ENCODE measurements around the gene SPEG.
"Not testable (repeated sequence)": the region's sequence is repeated elsewhere in the genome, so short reads cannot be mapped to it uniquely, and the experiment has no call there.

Gene SPEG

DNA sequence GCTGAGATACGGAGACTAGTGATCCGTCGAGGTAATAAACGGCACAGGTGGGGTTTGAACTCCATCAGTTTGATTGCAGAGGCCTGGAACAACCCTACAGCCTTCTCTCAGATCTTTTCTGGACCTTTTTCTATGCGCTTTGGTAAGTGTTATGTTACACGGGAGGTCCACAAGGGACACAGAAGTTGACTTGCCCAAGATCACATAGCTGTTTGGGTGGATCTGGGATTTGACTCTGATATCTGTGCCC, 45.8 kb upstream of the SPEG start:
- TF ChIP-seq, protein P1, sequence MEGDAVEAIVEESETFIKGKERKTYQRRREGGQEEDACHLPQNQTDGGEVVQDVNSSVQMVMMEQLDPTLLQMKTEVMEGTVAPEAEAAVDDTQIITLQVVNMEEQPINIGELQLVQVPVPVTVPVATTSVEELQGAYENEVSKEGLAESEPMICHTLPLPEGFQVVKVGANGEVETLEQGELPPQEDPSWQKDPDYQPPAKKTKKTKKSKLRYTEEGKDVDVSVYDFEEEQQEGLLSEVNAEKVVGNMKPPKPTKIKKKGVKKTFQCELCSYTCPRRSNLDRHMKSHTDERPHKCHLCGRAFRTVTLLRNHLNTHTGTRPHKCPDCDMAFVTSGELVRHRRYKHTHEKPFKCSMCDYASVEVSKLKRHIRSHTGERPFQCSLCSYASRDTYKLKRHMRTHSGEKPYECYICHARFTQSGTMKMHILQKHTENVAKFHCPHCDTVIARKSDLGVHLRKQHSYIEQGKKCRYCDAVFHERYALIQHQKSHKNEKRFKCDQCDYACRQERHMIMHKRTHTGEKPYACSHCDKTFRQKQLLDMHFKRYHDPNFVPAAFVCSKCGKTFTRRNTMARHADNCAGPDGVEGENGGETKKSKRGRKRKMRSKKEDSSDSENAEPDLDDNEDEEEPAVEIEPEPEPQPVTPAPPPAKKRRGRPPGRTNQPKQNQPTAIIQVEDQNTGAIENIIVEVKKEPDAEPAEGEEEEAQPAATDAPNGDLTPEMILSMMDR (IDR thresholded peaks at IDR 0.05; ENCODE audit: insufficient read depth, low read length) = no peak
- TF ChIP-seq, protein P2, sequence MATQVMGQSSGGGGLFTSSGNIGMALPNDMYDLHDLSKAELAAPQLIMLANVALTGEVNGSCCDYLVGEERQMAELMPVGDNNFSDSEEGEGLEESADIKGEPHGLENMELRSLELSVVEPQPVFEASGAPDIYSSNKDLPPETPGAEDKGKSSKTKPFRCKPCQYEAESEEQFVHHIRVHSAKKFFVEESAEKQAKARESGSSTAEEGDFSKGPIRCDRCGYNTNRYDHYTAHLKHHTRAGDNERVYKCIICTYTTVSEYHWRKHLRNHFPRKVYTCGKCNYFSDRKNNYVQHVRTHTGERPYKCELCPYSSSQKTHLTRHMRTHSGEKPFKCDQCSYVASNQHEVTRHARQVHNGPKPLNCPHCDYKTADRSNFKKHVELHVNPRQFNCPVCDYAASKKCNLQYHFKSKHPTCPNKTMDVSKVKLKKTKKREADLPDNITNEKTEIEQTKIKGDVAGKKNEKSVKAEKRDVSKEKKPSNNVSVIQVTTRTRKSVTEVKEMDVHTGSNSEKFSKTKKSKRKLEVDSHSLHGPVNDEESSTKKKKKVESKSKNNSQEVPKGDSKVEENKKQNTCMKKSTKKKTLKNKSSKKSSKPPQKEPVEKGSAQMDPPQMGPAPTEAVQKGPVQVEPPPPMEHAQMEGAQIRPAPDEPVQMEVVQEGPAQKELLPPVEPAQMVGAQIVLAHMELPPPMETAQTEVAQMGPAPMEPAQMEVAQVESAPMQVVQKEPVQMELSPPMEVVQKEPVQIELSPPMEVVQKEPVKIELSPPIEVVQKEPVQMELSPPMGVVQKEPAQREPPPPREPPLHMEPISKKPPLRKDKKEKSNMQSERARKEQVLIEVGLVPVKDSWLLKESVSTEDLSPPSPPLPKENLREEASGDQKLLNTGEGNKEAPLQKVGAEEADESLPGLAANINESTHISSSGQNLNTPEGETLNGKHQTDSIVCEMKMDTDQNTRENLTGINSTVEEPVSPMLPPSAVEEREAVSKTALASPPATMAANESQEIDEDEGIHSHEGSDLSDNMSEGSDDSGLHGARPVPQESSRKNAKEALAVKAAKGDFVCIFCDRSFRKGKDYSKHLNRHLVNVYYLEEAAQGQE (IDR thresholded peaks at IDR 0.05; ENCODE audit: insufficient replicate concordance, low read depth) = no peak
- H3K27ac ChIP-seq (replicated peaks) = peak overlapping the region; percentile 56

DNA sequence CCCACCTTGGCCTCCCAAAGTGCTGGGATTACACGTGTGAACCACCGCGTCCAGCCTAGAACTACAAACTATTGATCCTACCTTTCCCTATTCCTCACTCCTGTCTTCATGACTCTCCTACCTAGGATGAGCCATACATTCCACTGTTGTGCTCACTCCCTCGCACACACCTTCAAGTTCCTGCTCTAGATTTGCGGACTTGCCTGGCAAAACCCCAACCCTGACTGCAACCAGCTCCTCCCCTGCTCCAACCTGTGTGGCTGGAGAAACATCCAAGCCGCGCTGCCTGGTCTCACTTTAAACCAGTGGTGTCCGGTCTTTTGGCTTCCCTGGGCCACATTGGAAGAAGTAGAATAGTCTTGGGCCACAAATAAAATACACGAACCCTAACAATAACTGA, 41.9 kb upstream of the SPEG start:
- TF ChIP-seq GABPA (IDR thresholded peaks at IDR 0.05; ENCODE audit: low read depth) (no peak), SPI1 (IDR thresholded peaks at IDR 0.05; ENCODE audit: borderline replicate concordance, low read depth) (no peak)
- TF ChIP-seq, protein P2 (IDR thresholded peaks at IDR 0.05; ENCODE audit: insufficient replicate concordance, low read depth) = no peak
- H3K27me3 ChIP-seq (ENCODE audit: insufficient read depth, poor library complexity, severe bottlenecking) = no peaks in the 10 kb centered on the region
- no peak for DNase-seq (ENCODE audit: low read depth in 1 of 2, low spot score in 1 of 2)
- H3K27ac ChIP-seq (replicated peaks) = no peak overlapping the region
- H3K4me3 ChIP-seq (replicated peaks; ENCODE audit: insufficient read depth, low read length) = no peak overlapping the region

More for the DNA sequence above, 45.8 kb upstream of the SPEG start:
- H3K4me3 ChIP-seq (replicated peaks; ENCODE audit: insufficient read depth, low read length) = peak overlapping the region; percentile 56
- H3K27me3 ChIP-seq (ENCODE audit: insufficient read depth, poor library complexity, severe bottlenecking) = no peaks in the 10 kb centered on the region
- no peak for DNase-seq (ENCODE audit: low read depth in 1 of 2, low spot score in 1 of 2)

DNA sequence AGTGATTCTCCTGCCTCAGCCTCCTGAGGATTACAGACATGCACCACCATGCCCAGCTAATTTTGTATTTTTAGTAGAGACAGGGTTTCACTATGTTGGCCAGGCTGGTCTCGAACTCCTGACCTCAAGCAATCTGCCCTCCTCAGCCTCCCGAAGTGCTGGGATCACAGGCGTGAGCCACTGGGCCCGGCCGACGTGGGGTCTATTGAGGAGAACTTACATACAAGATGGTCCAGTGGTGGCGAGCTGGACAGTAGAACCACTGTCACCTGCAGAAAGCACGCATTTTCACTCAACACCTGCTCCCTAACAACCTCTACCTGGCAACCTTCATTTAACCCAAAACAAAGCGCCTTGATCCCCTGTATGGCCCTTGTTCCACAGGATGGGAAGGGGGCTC, 39.6 kb upstream of the SPEG start:
- H3K4me3 ChIP-seq (replicated peaks; ENCODE audit: insufficient read depth, low read length); DNase-seq (ENCODE audit: low read depth in 1 of 2, low spot score in 1 of 2); H3K27me3 ChIP-seq (ENCODE audit: insufficient read depth, poor library complexity, severe bottlenecking); H3K27ac ChIP-seq (replicated peaks): not testable (repeated sequence)

DNA sequence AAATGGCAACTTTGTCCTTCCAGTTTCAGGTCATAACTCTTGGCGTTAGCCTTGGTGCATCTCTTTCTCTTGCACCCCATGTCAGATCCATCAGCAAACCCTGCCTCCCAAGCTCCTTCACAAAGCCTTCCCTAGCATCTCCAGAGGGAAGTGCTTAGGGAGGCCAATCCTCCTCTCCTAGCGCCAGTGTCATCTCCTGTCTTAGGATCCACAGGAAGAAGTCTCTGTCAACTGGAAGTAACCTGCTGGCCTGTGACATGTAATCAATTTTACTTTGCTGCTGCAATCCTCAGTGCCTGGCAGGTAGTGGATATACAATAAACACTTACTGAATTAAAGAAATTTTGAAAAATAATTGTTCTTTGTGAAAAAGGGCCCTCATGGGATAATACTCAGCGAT, 39.0 kb upstream of the SPEG start:
- DNase-seq (ENCODE audit: low read depth in 1 of 2, low spot score in 1 of 2) = no peak
- TF ChIP-seq POLR2AphosphoS5 (IDR thresholded peaks at IDR 0.05; ENCODE audit: low read depth) (no peak), GABPA (IDR thresholded peaks at IDR 0.05; ENCODE audit: low read depth) (no peak), SPI1 (IDR thresholded peaks at IDR 0.05; ENCODE audit: borderline replicate concordance, low read depth) (no peak)
- TF ChIP-seq, protein P1 (IDR thresholded peaks at IDR 0.05; ENCODE audit: insufficient read depth, low read length) = no peak
- TF ChIP-seq, protein P2 (IDR thresholded peaks at IDR 0.05; ENCODE audit: insufficient replicate concordance, low read depth) = no peak
- Histone ChIP-seq H3K27ac (replicated peaks) (no peak overlapping the region), H3K27me3 (ENCODE audit: insufficient read depth, poor library complexity, severe bottlenecking) (no peaks in the 10 kb centered on the region), H3K4me3 (replicated peaks; ENCODE audit: insufficient read depth, low read length) (no peak overlapping the region)
